NOMO-1 (cell line): ENCODE data around the gene ADGRF5.

Experiments
- DNase-seq, 2 experiments: peaks; one replicate each; lab custom pipeline; 2025; ENCODE audit not compliant: unreplicated experiment in 2 of 2; lab: John Stamatoyannopoulos, UW

Gene ADGRF5

GRCh38 chr6:46931416-46931815 is 9.7 kb upstream of the ADGRF5 start:
- DNase-seq: no peak

- DNase-seq: no peak
Measured at GRCh38 chr6:46930331-46930730, 8.6 kb upstream of the ADGRF5 start.

DNA sequence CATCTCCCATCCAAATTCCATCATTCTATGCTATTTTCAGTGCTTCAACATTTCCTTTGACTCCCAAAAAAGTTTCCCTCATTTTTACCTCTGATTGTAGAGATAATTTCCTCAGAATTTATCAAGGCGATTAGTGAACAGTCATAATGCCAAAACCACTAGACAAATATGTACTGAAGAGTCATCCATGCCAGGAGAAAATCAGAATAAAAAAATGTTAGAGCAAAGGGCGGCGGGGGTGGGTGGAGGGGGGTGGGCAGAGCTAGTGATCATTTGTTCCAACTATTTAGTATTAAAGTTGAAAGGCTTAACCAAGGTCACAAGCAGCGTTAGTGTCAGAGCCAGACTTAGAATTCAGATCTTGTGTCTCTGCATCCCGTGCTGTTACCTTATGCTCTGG is 5.3 kb upstream of the ADGRF5 start:
- DNase-seq: no peak

- no peak for DNase-seq
Measured at GRCh38 chr6:46926481-46926880, 4.7 kb upstream of the ADGRF5 start.

DNA sequence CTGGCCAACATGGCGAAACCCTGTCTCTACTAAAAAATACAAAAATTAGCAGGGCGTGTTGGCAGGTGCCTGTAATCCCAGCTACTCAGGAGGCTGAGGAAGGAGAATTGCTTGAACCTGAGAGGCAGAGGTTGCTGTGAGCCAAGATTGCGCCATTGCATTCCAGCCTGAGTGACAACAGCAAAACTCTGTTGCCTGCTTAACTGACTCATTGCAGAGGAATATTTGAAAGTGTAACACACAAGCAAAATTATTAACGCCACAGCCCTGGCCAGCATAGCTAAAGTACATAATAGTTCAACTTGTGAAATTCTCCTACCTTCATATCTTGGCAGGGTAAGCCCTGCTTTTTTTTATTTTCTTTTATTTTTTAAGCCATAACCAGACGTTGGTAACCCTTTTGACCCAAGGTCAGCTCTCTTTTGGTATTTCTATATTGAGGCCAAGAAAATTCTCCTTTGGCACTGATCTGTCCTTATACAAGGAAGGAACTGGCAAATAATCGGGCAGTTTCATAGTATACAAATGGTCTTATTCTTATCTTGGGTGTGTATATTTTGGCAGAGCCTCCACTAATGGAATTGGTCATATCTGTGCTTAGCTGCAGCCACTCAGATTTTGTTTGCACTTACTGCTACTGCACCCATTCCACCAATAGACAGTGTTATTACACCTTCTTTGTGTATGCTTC is 4.0 kb upstream of the ADGRF5 start:
- DNase-seq: no peak

GRCh38 chr6:46923476-46923875 is 1.7 kb upstream of the ADGRF5 start:
- DNase-seq: no peak

DNA sequence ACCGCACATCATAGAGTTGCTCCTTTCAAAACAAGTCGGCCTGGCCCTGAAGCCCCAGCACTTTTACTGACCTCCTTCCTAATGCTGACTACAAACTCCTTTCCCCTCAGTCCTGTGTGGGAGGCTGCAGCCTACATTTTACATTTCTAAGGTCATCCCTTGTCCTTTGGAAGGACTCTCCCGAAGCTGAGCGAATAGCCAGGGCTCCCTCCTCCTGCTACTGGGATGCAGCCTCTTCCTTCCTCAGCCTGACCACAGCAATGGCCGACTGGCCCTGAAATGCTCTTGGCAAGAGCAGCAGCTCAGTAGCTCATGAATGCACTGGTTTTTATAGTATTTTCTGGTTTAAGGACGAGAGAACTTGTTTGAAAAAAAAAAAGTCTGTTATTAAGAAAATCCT is 679 bp downstream of the ADGRF5 start:
- no peak for DNase-seq

GRCh38 chr6:46918806-46919205 is 2.9 kb downstream of the ADGRF5 start:
- DNase-seq: no peak

DNA sequence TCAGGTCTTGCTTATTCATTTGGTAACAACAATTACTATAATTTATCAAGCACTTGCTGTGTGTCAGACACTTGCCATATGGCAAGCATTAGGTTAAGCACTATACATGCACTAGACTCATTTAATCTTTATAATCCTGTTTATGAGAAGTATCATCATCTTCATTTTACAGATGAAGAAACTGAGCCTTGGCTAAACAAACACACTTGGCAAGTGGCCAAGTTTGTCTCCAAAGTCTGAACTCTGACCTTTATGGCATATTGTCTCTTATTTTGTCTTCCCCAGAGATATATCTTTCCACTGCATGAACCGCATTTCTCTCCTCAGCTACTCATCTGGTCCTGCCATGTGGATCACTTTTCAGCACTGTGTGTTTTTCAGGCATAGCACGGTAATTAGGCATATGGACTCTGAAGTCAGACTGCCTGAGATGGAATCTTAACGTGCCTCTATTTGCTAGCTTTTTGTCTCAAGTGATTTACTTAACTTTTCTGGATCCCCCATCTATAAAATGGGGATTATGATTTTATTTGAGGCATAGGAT is 4.7 kb downstream of the ADGRF5 start:
- DNase-seq: no peak

DNA sequence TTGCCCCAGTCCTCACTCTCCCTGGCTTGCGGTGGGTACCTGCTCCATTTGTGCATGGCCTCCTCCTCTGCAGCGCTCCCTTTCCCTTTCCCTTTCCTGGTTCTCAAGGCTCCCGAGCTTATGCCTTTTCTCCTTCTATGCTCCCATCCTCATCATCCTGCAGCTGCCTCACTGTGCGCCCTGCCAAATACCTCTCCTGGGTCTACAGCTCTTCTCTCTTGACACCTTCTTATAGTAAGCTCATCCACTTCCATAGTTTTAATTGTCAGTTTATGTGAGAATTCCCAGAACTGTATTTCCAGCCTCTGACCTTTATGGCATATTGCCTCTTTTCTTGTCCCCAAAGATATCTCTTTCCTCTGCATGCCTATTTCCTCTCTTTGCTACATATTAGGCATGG is 5.9 kb downstream of the ADGRF5 start:
- DNase-seq: no peak

GRCh38 chr6:46915380-46915779 is 6.4 kb downstream of the ADGRF5 start:
- DNase-seq: no peak

DNA sequence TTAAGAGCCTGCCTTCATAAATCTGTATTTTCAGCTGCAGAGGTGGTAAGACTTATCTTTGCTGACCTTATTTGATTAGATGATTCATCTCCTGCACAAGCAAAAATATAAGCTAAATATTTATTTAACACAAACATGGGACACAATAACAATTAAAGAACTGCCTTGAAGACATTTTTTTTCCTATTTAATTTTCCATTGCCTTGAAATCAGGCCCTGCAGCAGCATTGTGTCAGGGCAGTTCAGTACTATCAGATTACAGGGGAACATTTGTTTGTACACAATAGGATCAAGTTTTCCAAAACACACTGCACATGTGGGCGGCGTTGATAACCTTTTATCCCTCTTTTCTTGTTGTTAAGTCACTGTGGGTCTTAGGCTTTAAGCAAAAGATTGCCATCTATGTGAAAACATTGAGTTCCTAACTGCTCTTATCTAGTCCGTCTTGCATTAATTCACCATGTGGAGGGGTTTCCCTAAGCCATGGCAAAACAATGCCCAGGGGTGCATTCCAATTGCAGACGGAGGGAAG is 7.4 kb downstream of the ADGRF5 start:
- DNase-seq: no peak

- no peak for DNase-seq
Measured at GRCh38 chr6:46909371-46909770, 12.4 kb downstream of the ADGRF5 start.

DNA sequence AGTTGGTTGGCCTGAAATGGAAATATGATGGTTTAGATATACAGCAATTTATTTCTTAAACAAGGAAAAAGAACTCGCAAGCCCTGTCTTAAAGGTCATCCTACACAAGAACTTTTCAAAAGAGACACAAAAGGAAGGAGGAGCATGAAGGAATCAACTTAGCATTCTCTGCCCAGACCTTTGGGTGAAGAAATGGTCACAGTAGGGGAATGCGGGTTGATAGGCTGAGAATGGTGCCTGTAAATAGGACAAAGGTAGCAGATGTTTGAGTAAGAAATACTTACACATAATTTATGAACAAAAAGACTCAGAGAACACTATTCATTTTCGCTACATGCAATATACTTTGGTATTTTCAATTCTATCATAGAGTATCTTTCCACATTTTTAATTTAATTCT is 15.0 kb downstream of the ADGRF5 start:
- DNase-seq: no peak

GRCh38 chr6:46904117-46904516 is 17.6 kb downstream of the ADGRF5 start:
- no peak for DNase-seq

- no peak for DNase-seq
Measured at GRCh38 chr6:46903175-46903574, 18.6 kb downstream of the ADGRF5 start.

DNA sequence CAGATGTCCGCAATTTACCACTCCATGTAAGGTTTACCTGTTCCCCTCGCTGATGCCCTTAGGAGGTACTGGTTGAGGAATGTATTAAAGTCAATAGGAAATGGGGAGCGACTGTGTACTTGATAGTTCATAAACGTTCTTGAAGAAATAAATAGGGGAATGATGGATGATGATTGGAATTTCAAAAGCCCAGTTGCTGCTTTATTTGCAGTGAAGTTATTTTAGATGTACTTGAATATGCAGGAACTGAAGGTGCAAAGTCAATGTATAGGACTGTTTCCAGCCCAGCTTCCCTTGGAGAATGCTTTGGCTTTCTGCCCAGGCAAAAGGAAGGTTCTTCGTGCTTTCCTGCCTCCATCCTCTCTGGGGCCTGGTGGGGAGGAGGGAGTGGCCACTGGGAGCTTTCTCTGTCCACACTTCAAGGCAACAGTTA is 19.8 kb downstream of the ADGRF5 start:
- no peak for DNase-seq

GRCh38 chr6:46900266-46900665 is 21.5 kb downstream of the ADGRF5 start:
- DNase-seq: no peak

GRCh38 chr6:46899659-46900058 is 22.1 kb downstream of the ADGRF5 start:
- no peak for DNase-seq

DNA sequence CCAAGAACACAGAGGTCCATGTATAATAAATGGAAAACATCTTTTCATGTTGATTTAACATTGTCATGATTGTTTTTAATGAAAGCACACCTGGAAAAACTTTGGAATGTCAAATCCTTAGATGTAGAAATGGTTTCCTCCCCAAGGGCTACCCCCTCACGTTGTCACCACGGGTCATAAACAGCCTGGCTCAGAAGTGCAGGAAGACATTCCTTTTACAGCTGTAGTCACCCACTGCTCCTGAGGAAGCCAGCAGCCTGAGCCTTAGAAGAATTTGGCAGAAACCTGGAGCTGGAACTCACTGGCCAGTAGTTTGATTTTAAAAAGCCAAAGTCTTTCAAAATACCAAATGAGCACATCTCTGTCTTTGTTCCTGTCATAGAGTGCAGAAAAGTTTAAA is 23.7 kb downstream of the ADGRF5 start:
- DNase-seq: no peak

- DNase-seq: no peak
Measured at GRCh38 chr6:46896871-46897270, 24.9 kb downstream of the ADGRF5 start.

GRCh38 chr6:46895930-46896329 is 25.8 kb downstream of the ADGRF5 start:
- no peak for DNase-seq

GRCh38 chr6:46894433-46894832 is 27.3 kb downstream of the ADGRF5 start:
- no peak for DNase-seq
